A549 (cell line): ENCODE results near the gene SPDYE2B. TPM values are rescaled to one million over a fixed set of nuclear protein-coding genes. Genes with fewer than 3 reads are reported as not detected.
"Not testable (repeated sequence)": the region's sequence is repeated elsewhere in the genome, so short reads cannot be mapped to it uniquely, and the experiment has no call there.

Experiments
- ATAC-seq, 2 experiments: fragments of 200-7000 bp in 1 of 2; fragments of >200 bp in 1 of 2; cut with Nextera tagmentation in 1 of 2; cut with Tn5 transposase in 1 of 2; 3 replicates each; pipeline versions ENCODE4 v1.8.0 to v1.9.1; 2018 to 2020; ENCODE audit warnings: mild to moderate bottlenecking in 1 of 2, moderate library complexity in 1 of 2
- CTCF ChIA-PET: fragments of 300-600 bp; sonication (Branson Sonifier 250); formaldehyde crosslinking; extraction: SDS; loops from one replicate; lab custom pipeline; 2021; ENCODE audit warnings: antibody characterized with exemption, inconsistent platforms; lab: Yijun Ruan, JAX
- POLR2A ChIA-PET: fragments of 350-600 bp; formaldehyde crosslinking; extraction: SDS; loops from one replicate; lab custom pipeline; 2021; ENCODE audit warnings: antibody characterized with exemption, inconsistent platforms; lab: Yijun Ruan, JAX
- DNase-seq, 2 experiments: peaks; one replicate each; pipeline versions ENCODE4 v3.0.0 to v3.0.0-alpha.2; 2011 to 2016; ENCODE audit warnings: low read depth in 1 of 2, low spot score in 1 of 2
- FAIRE-seq: peaks from 2 replicates; lab custom pipeline; 2011; peaks lifted over from hg19 to GRCh38; lab: Jason Lieb, UNC
- H3K27ac ChIP-seq, 2 experiments: fragments of >200 bp; sonication (Bioruptor Twin); formaldehyde crosslinking; 3 replicates each; pipeline ENCODE4 v1.5.1; 2016 to 2017
- H3K4me1 ChIP-seq: fragments of >200 bp; sonication (Bioruptor Twin); formaldehyde crosslinking; 3 replicates; pipeline ENCODE4 v1.6.1; 2016
- H3K4me2 ChIP-seq: fragments of >200 bp; sonication (Bioruptor Twin); formaldehyde crosslinking; 3 replicates; pipeline ENCODE4 v1.6.1; 2016
- H3K4me3 ChIP-seq: fragments of >200 bp; sonication (Bioruptor Twin); formaldehyde crosslinking; 3 replicates; pipeline ENCODE4 v1.5.1; 2016
- H3K9me3 ChIP-seq: fragments of >200 bp; sonication (Bioruptor Twin); formaldehyde crosslinking; 3 replicates; pipeline ENCODE4 v1.6.1; 2016
- WGBS: methylation state at CpG from one replicate; pipeline ENCODE4 v1.1.6; 2017; ENCODE audit errors: missing lambda C conversion rate; 5-methylcytosine and 5-hydroxymethylcytosine counted together
- polyA plus RNA-seq, 4 experiments: library from polyadenylated mRNA; depleted of rRNA in 3 of 4; stranded (reverse); fragments of >200 nt; fragmentation: RNase III in 1 of 4; extraction: RNeasy Plus Mini Kit Qiagen cat#74134 plus additional on column Dnase treatment in 1 of 4; gene quantifications; 2 replicates in 3 of 4; 3 replicates in 1 of 4; pipeline ENCODE4 v1.2.3, GENCODE V29; 2011 to 2017

The SPDYE2B gene
- polyA plus RNA-seq, 2 of the 4 experiments (the other 2 are of a cell fraction): not detected

- FAIRE-seq, CTCF ChIA-PET, H3K4me2 ChIP-seq, POLR2A ChIA-PET, DNase-seq, H3K27ac ChIP-seq, H3K4me1 ChIP-seq, H3K4me3 ChIP-seq, H3K9me3 ChIP-seq: not testable (repeated sequence)
- no CpG with 5 or more reads among the region's 5 CpGs for WGBS
- peak in 1 of 2 experiments; percentile 5; a peak in 2 of 6 replicates for ATAC-seq
Measured at GRCh38 chr7:102680780-102681179, 30.7 kb downstream of the SPDYE2B start.

- H3K9me3 ChIP-seq, CTCF ChIA-PET, H3K4me1 ChIP-seq, H3K4me2 ChIP-seq, H3K4me3 ChIP-seq, H3K27ac ChIP-seq, POLR2A ChIA-PET, FAIRE-seq, DNase-seq: not testable (repeated sequence)
- WGBS: no CpG with 5 or more reads among the region's 5 CpGs
- peak in 1 of 2 experiments; percentile 9; a peak in 1 of 6 replicates for ATAC-seq
Measured at GRCh38 chr7:102682560-102682959, 32.4 kb downstream of the SPDYE2B start.

GRCh38 chr7:102688299-102689036 lies 38.3 kb downstream of the SPDYE2B start:
- H3K4me2 ChIP-seq, H3K27ac ChIP-seq, FAIRE-seq, DNase-seq, H3K9me3 ChIP-seq, H3K4me3 ChIP-seq, POLR2A ChIA-PET, CTCF ChIA-PET, H3K4me1 ChIP-seq: not testable (repeated sequence)
- peak; percentile 88 to 96 for ATAC-seq
- no CpG with 5 or more reads among the region's 37 CpGs for WGBS

- FAIRE-seq, H3K27ac ChIP-seq, H3K4me2 ChIP-seq, POLR2A ChIA-PET, H3K9me3 ChIP-seq, DNase-seq, CTCF ChIA-PET, H3K4me3 ChIP-seq, H3K4me1 ChIP-seq: not testable (repeated sequence)
- peak; percentile 8 to 12; a peak in 3 of 6 replicates for ATAC-seq
- 84% methylated on average over 10 of the region's 74 CpGs for WGBS
Measured at GRCh38 chr7:102689436-102690282, 39.5 kb downstream of the SPDYE2B start.

GRCh38 chr7:102690602-102691001 lies 40.5 kb downstream of the SPDYE2B start:
- H3K4me1 ChIP-seq, DNase-seq, H3K4me3 ChIP-seq, POLR2A ChIA-PET, H3K4me2 ChIP-seq, ATAC-seq, H3K9me3 ChIP-seq, FAIRE-seq, CTCF ChIA-PET, H3K27ac ChIP-seq: not testable (repeated sequence)
- 100% methylated on average over 1 of the region's 6 CpGs for WGBS

- H3K4me3 ChIP-seq, H3K4me2 ChIP-seq, POLR2A ChIA-PET, H3K9me3 ChIP-seq, ATAC-seq, H3K27ac ChIP-seq, H3K4me1 ChIP-seq, CTCF ChIA-PET, DNase-seq, FAIRE-seq: not testable (repeated sequence)
- WGBS: 28% methylated on average over 2 of the region's 2 CpGs
Measured at GRCh38 chr7:102694008-102694407, 43.9 kb downstream of the SPDYE2B start.

GRCh38 chr7:102695033-102695552 lies 45.0 kb downstream of the SPDYE2B start:
- CTCF ChIA-PET: not testable (repeated sequence)

DNA sequence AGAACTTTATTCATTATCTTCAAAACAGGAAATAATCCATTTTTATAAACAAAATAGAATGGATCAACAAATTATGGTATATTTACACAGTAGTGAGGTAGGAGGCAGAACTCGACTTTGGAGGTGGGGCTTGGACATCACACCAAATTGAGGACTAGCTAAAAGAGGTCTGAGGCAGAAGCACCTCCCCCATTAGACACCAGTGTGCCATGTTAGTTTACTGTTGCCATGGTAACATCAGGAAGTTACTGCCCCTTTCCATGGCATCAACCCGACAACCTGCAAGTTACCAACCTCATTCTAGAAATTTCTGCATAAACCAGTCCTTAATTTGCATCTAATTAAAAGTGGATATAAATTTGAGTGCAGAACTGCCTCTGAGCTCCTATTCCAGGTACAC lies 45.9 kb downstream of the SPDYE2B start:
- ATAC-seq, H3K4me3 ChIP-seq, H3K27ac ChIP-seq, DNase-seq, POLR2A ChIA-PET, H3K4me2 ChIP-seq, H3K9me3 ChIP-seq, FAIRE-seq, H3K4me1 ChIP-seq, CTCF ChIA-PET: not testable (repeated sequence)
- WGBS: 0% methylated on average over 1 of the region's 2 CpGs

More at GRCh38 chr7:102695033-102695552, 45.0 kb downstream of the SPDYE2B start:
- ATAC-seq, H3K9me3 ChIP-seq, H3K4me2 ChIP-seq, H3K27ac ChIP-seq, H3K4me1 ChIP-seq, POLR2A ChIA-PET, DNase-seq, H3K4me3 ChIP-seq: not testable (repeated sequence)
- peak; percentile 92 for FAIRE-seq
- WGBS: 21% methylated on average over 2 of the region's 3 CpGs

DNA sequence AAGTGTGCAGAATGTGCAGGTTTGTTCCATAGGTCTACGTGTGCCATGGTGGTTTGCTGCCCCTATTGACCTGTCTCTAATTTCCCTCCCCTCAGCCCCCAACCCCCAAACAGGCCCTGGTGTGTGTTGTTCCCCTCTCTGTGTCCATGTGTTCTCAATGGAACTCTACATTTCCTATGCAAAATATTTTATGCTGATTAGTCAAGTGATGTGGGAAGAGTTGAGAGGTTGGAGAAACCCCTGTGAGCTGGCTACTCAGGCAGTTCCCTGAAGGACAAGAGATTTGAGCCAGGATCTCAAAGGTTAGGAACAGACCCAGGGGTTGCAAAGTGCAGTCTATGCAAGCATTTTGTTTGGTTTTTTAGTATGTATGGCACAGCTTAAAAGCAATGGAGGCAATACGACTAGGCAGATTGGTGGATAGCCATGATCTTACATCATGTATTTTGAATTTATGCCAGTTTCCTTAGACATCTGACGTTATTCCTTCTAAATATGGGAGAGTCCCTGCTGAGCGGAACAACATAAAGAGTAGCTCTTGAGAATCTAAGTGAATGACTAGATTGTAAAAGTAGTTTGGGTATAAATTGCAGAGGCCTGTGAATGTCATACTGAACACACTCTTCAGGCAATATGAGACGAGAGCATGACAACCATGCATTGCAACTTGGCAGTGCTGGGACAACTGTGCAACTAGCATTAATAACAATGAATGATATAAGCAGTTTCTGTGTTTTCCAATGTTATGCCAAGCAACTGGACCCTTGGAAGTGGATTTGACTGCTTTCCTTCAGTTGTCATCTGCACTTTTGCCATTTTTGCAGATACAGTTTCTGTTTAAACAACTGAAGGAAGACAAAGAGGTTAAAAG lies 47.8 kb downstream of the SPDYE2B start:
- POLR2A ChIA-PET, DNase-seq, FAIRE-seq, H3K4me3 ChIP-seq, ATAC-seq, H3K4me1 ChIP-seq, H3K9me3 ChIP-seq, CTCF ChIA-PET, H3K4me2 ChIP-seq, H3K27ac ChIP-seq: not testable (repeated sequence)
- 56% methylated on average over 5 of the region's 5 CpGs for WGBS

DNA sequence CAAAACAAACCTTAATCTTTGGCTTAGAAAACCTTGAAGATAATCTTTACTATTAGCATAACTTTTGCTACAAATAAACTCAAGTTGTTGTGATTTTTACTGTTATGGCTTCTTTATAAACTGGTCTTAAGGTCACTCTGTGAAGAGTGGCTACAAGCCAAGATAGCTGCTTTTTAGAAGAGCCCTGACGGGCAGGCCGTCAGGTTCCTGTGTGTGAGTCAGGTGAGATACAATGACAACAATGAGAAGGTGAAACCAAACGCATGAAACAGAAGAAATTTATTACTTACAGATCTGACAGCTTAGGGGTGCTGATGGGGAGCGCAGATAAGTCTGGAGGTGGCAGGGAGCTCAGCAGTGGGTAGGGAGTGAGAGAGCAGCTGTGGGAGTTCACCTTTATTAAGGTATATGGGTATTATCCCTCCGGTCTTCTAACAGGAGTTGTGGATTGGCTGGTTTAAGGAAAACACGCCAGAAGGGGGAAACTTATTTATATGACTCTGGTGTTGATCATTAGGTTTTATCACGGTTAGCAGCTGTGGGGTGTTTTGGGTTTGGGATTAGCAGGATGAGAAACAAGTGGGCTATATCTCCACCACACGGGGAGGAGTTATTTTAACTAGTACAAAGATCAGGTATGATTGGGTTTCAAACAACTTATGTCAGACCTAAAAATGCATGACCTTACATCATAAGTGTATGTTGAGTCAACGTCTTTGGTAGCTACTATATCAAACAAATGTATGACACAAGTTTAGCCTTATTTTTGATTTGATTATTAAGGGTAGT lies 49.0 kb downstream of the SPDYE2B start:
- POLR2A ChIA-PET, H3K27ac ChIP-seq, FAIRE-seq, H3K4me2 ChIP-seq, H3K4me1 ChIP-seq, ATAC-seq, DNase-seq, H3K4me3 ChIP-seq, CTCF ChIA-PET, H3K9me3 ChIP-seq: not testable (repeated sequence)
- 48% methylated on average over 9 of the region's 9 CpGs for WGBS
